KMS-11 (cell line): ENCODE measurements around the gene HECW1.

Experiments used
- H2AFZ ChIP-seq: fragments of 200-600 bp; sonication (generic); 2 replicates; pipeline ENCODE4 v1.6.1; 2016; ENCODE audit warnings: antibody characterized with exemption, mixed run types, low read depth
- H3K27ac ChIP-seq: fragments of 200-600 bp; sonication (generic); 2 replicates; pipeline ENCODE4 v1.6.1; 2016; ENCODE audit warnings: mild to moderate bottlenecking, mixed run types
- H3K27me3 ChIP-seq: fragments of 200-600 bp; sonication (generic); 2 replicates; pipeline ENCODE4 v1.6.1; 2017; ENCODE audit warnings: mild to moderate bottlenecking, low read depth, mixed run types, moderate library complexity; ENCODE audit not compliant: insufficient read depth
- H3K36me3 ChIP-seq: fragments of 200-600 bp; sonication (generic); 2 replicates; pipeline ENCODE4 v1.6.1; 2017; ENCODE audit warnings: mild to moderate bottlenecking, mixed run types; ENCODE audit not compliant: insufficient read depth
- H3K4me1 ChIP-seq: fragments of 200-600 bp; sonication (generic); 2 replicates; pipeline ENCODE4 v1.6.1; 2016; ENCODE audit warnings: mild to moderate bottlenecking, low read depth, mixed run types; ENCODE audit not compliant: poor library complexity, severe bottlenecking
- H3K4me2 ChIP-seq: fragments of 200-600 bp; sonication (generic); 2 replicates; pipeline ENCODE4 v1.7.0; 2016; ENCODE audit warnings: mild to moderate bottlenecking, mixed run types
- H3K4me3 ChIP-seq: fragments of 200-600 bp; sonication (generic); IDR thresholded peaks from 2 replicates; pipeline ENCODE4 v1.6.1; 2017; ENCODE audit warnings: low read depth, low read length, mixed read lengths; ENCODE audit not compliant: insufficient read depth
- H3K79me2 ChIP-seq: fragments of 200-600 bp; sonication (generic); 2 replicates; pipeline ENCODE4 v1.6.1; 2016; ENCODE audit warnings: low read depth, mixed run types; ENCODE audit not compliant: insufficient read depth
- H3K9ac ChIP-seq: fragments of 200-600 bp; sonication (generic); 2 replicates; pipeline ENCODE4 v1.6.1; 2016; ENCODE audit warnings: mild to moderate bottlenecking, mixed run types
- H4K20me1 ChIP-seq: fragments of 200-600 bp; sonication (generic); 2 replicates; pipeline ENCODE4 v1.6.1; 2016; ENCODE audit warnings: mild to moderate bottlenecking, mixed run types; ENCODE audit not compliant: insufficient read depth
- CTCF ChIP-seq: fragments of 200-600 bp; sonication (generic); conservative IDR thresholded peaks from 2 replicates; pipeline ENCODE4 v1.6.1; 2017; ENCODE audit warnings: low read depth, mild to moderate bottlenecking, antibody characterized with exemption, low read length, moderate library complexity, mixed read lengths

The HECW1 gene

GRCh38 chr7:43520201-43520600 lies 407.8 kb downstream of the HECW1 start:
- no peak for TF ChIP-seq CTCF
- Histone ChIP-seq H4K20me1 (no peaks in the 10 kb centered on the region), H3K36me3 (no peaks in the 10 kb centered on the region), H3K4me3 (no peak overlapping the region), H3K4me1 (no peaks in the 10 kb centered on the region), H3K27ac (no peak overlapping the region), H3K4me2 (no peak overlapping the region), H3K79me2 (no peaks in the 10 kb centered on the region), H3K27me3 (no peaks in the 10 kb centered on the region), H3K9ac (no peak overlapping the region), H2AFZ (no peak overlapping the region)

- H4K20me1 ChIP-seq, result no peaks in the 10 kb centered on the region
Observed at GRCh38 chr7:43522406-43523156, 410.1 kb downstream of the HECW1 start.

GRCh38 chr7:43528576-43529354 lies 416.3 kb downstream of the HECW1 start:
- TF ChIP-seq CTCF, result no peak

More at GRCh38 chr7:43522406-43523156, 410.1 kb downstream of the HECW1 start:
- H3K27ac ChIP-seq, result no peak overlapping the region
- H3K79me2 ChIP-seq, result no peaks in the 10 kb centered on the region
- H3K4me3 ChIP-seq, result no peak overlapping the region
- H3K9ac ChIP-seq, result no peak overlapping the region
- H3K4me2 ChIP-seq, result no peak overlapping the region
- no peaks in the 10 kb centered on the region for H3K36me3 ChIP-seq
- H2AFZ ChIP-seq, result no peak overlapping the region
- no peak for TF ChIP-seq CTCF
- no peaks in the 10 kb centered on the region for H3K4me1 ChIP-seq
- H3K27me3 ChIP-seq, result no peaks in the 10 kb centered on the region

GRCh38 chr7:43530553-43531410 lies 418.3 kb downstream of the HECW1 start:
- Histone ChIP-seq H3K9ac (no peak overlapping the region), H3K4me3 (no peak overlapping the region), H3K79me2 (no peaks in the 10 kb centered on the region), H3K4me2 (no peak overlapping the region), H2AFZ (no peak overlapping the region), H3K36me3 (no peaks in the 10 kb centered on the region), H3K4me1 (no peaks in the 10 kb centered on the region), H3K27ac (no peak overlapping the region), H4K20me1 (no peaks in the 10 kb centered on the region), H3K27me3 (no peaks in the 10 kb centered on the region)
- no peak for TF ChIP-seq CTCF

More at GRCh38 chr7:43528576-43529354, 416.3 kb downstream of the HECW1 start:
- Histone ChIP-seq H3K27me3 (no peaks in the 10 kb centered on the region), H3K9ac (no peak overlapping the region), H3K4me3 (no peak overlapping the region), H3K4me2 (no peak overlapping the region), H2AFZ (no peak overlapping the region), H3K36me3 (no peaks in the 10 kb centered on the region), H4K20me1 (no peaks in the 10 kb centered on the region), H3K27ac (no peak overlapping the region), H3K4me1 (no peaks in the 10 kb centered on the region), H3K79me2 (no peaks in the 10 kb centered on the region)
